GM12878 (cell line): Measurements from ENCODE around the gene KCNC2. TPM values are rescaled to one million over a fixed set of nuclear protein-coding genes. Genes with fewer than 3 reads are reported as not detected.

ENCODE experiments used
- ATAC-seq: fragments of 200-7000 bp; cut with Tn5 transposase; 3 replicates; pipeline ENCODE4 v1.9.1; 2020; ENCODE audit warnings: mild to moderate bottlenecking, moderate library complexity
- BruUV-seq: library from RNA; stranded (reverse); fragments of 400-500 nt; replicated peaks from 2 replicates; lab custom pipeline; 2021; lab: Mats Ljungman, UMichigan
- CTCF ChIA-PET: fragments of 300-600 bp; sonication (Branson Sonifier 250); formaldehyde crosslinking; extraction: SDS; loops from one replicate; lab custom pipeline; 2021; ENCODE audit warnings: inconsistent platforms; lab: Yijun Ruan, JAX
- POLR2A ChIA-PET: fragments of 350-600 bp; formaldehyde crosslinking; extraction: SDS; loops from one replicate; lab custom pipeline; 2021; ENCODE audit warnings: inconsistent platforms; lab: Charles Lee
- RAD21 ChIA-PET: fragments of 300-600 bp; sonication (Branson Sonifier 250); formaldehyde crosslinking; loops from one replicate; lab custom pipeline; 2023; ENCODE audit warnings: antibody characterized with exemption; ENCODE audit not compliant: unreplicated experiment; lab: Charles Lee
- SMC1A ChIA-PET: fragments of 300-600 bp; sonication (Branson Sonifier 250); formaldehyde crosslinking; loops from one replicate; lab custom pipeline; 2023; ENCODE audit not compliant: unreplicated experiment, uncharacterized antibody; lab: Charles Lee
- DNase-seq: peaks from one replicate; pipeline ENCODE4 v3.0.0-alpha.2; 2011; ENCODE audit warnings: low read depth, low spot score
- FAIRE-seq: peaks from 3 replicates; lab custom pipeline; 2011; peaks lifted over from hg19 to GRCh38; lab: Jason Lieb, UNC
- H2AFZ ChIP-seq: 2 replicates; pipeline ENCODE4 v1.6.0; 2011; ENCODE audit warnings: low read depth, low read length, control low read depth; ENCODE audit not compliant: control insufficient read depth
- H3K27ac ChIP-seq: 2 replicates; pipeline ENCODE4 v1.5.1; 2011; ENCODE audit warnings: control low read depth; ENCODE audit not compliant: control insufficient read depth, insufficient read depth
- H3K27me3 ChIP-seq, 2 experiments: replicated peaks in 1 of 2; 2 replicates each; pipeline versions ENCODE4 v1.6.0 to v1.6.1; 2011; ENCODE audit warnings: low read length in 1 of 2; ENCODE audit not compliant: control insufficient read depth in 2 of 2, insufficient read depth in 2 of 2
- H3K36me3 ChIP-seq, 2 experiments: 2 replicates each; pipeline ENCODE4 v1.5.1; 2011; ENCODE audit warnings: low read length in 1 of 2; ENCODE audit not compliant: control insufficient read depth in 2 of 2, insufficient read depth in 2 of 2
- H3K4me1 ChIP-seq: 2 replicates; pipeline ENCODE4 v1.6.1; 2011; ENCODE audit warnings: mild to moderate bottlenecking, low read length, moderate library complexity, mixed read lengths; ENCODE audit not compliant: control insufficient read depth, insufficient read depth
- H3K4me2 ChIP-seq: 2 replicates; pipeline ENCODE4 v1.6.0; 2011; ENCODE audit warnings: control low read depth; ENCODE audit not compliant: control insufficient read depth, insufficient read depth
- H3K4me3 ChIP-seq: fragments of 200-600 bp; sonication (generic); 2 replicates; pipeline ENCODE4 v1.5.1; 2016
- H3K79me2 ChIP-seq: 2 replicates; pipeline ENCODE4 v1.6.0; 2011; ENCODE audit warnings: low read length; ENCODE audit not compliant: control insufficient read depth, insufficient read depth
- H3K9ac ChIP-seq: 2 replicates; pipeline ENCODE4 v1.8.0; 2011; ENCODE audit warnings: low read length, control low read depth, mixed read lengths; ENCODE audit not compliant: control insufficient read depth, insufficient read depth
- H3K9me3 ChIP-seq: replicated peaks from 3 replicates; pipeline ENCODE4 v1.5.1; 2011; ENCODE audit warnings: mild to moderate bottlenecking, low read length; ENCODE audit not compliant: control insufficient read depth, insufficient read depth
- H4K20me1 ChIP-seq: 2 replicates; pipeline ENCODE4 v1.6.0; 2011; ENCODE audit not compliant: control insufficient read depth, insufficient read depth
- BMI1 ChIP-seq: fragments of 450-650 bp; IDR thresholded peaks from 2 replicates; pipeline ENCODE4 v1.6.1; 2016; ENCODE audit warnings: mild to moderate bottlenecking, moderate library complexity, borderline replicate concordance
- CBX3 ChIP-seq: fragments of 200-600 bp; sonication (generic); IDR thresholded peaks from 2 replicates; pipeline ENCODE4 v1.6.1; 2016; ENCODE audit warnings: low read depth, borderline replicate concordance
- CHD4 ChIP-seq: fragments of 200-600 bp; sonication (generic); IDR thresholded peaks from 2 replicates; pipeline ENCODE4 v1.6.1; 2016; ENCODE audit warnings: mild to moderate bottlenecking
- EP300 ChIP-seq, 2 experiments: fragments of 150-350 bp in 1 of 2; IDR thresholded peaks; 2 replicates each; pipeline ENCODE4 v1.6.1; 2011 to 2012; ENCODE audit warnings: low read depth in 2 of 2, low read length in 2 of 2, borderline replicate concordance in 1 of 2, improper control_type of control experiment in 1 of 2, inconsistent platforms in 1 of 2; ENCODE audit not compliant: control insufficient read depth in 1 of 2
- IKZF1 ChIP-seq: fragments of 450-650 bp; conservative IDR thresholded peaks from 2 replicates; pipeline ENCODE4 v1.6.1; 2017; ENCODE audit warnings: antibody characterized with exemption, mild to moderate bottlenecking
- JUND ChIP-seq: IDR thresholded peaks from 2 replicates; pipeline ENCODE4 v1.6.1; 2012; ENCODE audit warnings: low read depth, mild to moderate bottlenecking, low read length, improper control_type of control experiment, moderate library complexity
- NFXL1 ChIP-seq: fragments of 450-650 bp; IDR thresholded peaks from 2 replicates; pipeline ENCODE4 v1.6.1; 2017; ENCODE audit warnings: antibody characterized with exemption, mild to moderate bottlenecking, borderline replicate concordance
- PAX5 ChIP-seq: IDR thresholded peaks from 2 replicates; pipeline ENCODE4 v1.6.1; 2011; ENCODE audit warnings: low read depth, low read length, borderline replicate concordance
- SIN3A ChIP-seq: IDR thresholded peaks from 2 replicates; pipeline ENCODE4 v1.6.1; 2012; ENCODE audit warnings: low read depth, low read length, improper control_type of control experiment
- STAT3 ChIP-seq: IDR thresholded peaks from 2 replicates; pipeline ENCODE4 v1.6.1; 2011; ENCODE audit warnings: low read depth, low read length, improper control_type of control experiment
- SUZ12 ChIP-seq: fragments of 200-600 bp; sonication (generic); IDR thresholded peaks from one replicate; pipeline ENCODE4 v1.6.1; 2018; ENCODE audit warnings: antibody characterized with exemption, mild to moderate bottlenecking; ENCODE audit not compliant: unreplicated experiment
- TAF1 ChIP-seq: IDR thresholded peaks from 2 replicates; pipeline ENCODE4 v1.6.1; 2011; ENCODE audit warnings: mild to moderate bottlenecking, low read depth, low read length, borderline replicate concordance
- TCF12 ChIP-seq: IDR thresholded peaks from 2 replicates; pipeline ENCODE4 v1.6.1; 2011; ENCODE audit warnings: low read depth, mild to moderate bottlenecking, low read length
- TCF3 ChIP-seq: IDR thresholded peaks from 2 replicates; pipeline ENCODE4 v1.6.1; 2012; ENCODE audit warnings: low read depth, mild to moderate bottlenecking, low read length, borderline replicate concordance; ENCODE audit not compliant: insufficient read depth
- WRNIP1 ChIP-seq: IDR thresholded peaks from 2 replicates; pipeline ENCODE4 v1.6.1; 2011; ENCODE audit warnings: low read depth, low read length, improper control_type of control experiment, borderline replicate concordance
- ZZZ3 ChIP-seq: IDR thresholded peaks from 2 replicates; pipeline ENCODE4 v1.6.1; 2011; ENCODE audit warnings: low read depth; ENCODE audit not compliant: control insufficient read depth, insufficient read length
- WGBS: methylation state at CpG from one replicate; pipeline ENCODE4 v1.1.6; 2016; ENCODE audit warnings: low lambda C conversion rate; ENCODE audit not compliant: insufficient replicate concordance, insufficient coverage; ENCODE audit errors: missing lambda C conversion rate; 5-methylcytosine and 5-hydroxymethylcytosine counted together
- in situ Hi-C: fragments of 300-500 bp; cut with MboI; formaldehyde crosslinking; loops from 9 replicates; pipeline ENCODE4 v1.14.3; 2018; ENCODE audit warnings: mixed read lengths
- intact Hi-C: fragments of 100-400 bp; cut with micrococcal nuclease; formaldehyde crosslinking; loops from one replicate; pipeline ENCODE4 v1.14.2; 2022; ENCODE audit not compliant: unreplicated experiment
- polyA plus RNA-seq, 11 experiments: library from polyadenylated mRNA; depleted of rRNA in 4 of 11; unstranded in 6 of 11; stranded (reverse) in 5 of 11; fragments of >200 nt; fragmentation: Nextera tagmentation in 4 of 11; fragmentation: Illumina TruSeq in 1 of 11; extraction: Ambion mirVana in 4 of 11; extraction: Trizol in 1 of 11; gene quantifications; 1 replicate in 1 of 11; 2 replicates in 10 of 11; pipeline versions ENCODE4 v1.2.1 to v1.2.3, GENCODE V29; 2011 to 2016; ENCODE audit warnings: inconsistent platforms in 2 of 11, missing spikeins in 2 of 11, low read depth in 1 of 11
- total RNA-seq, 4 experiments: library from RNA; depleted of rRNA in 3 of 4; stranded (reverse); fragments of >200 nt in 3 of 4; fragmentation: Illumina TruSeq in 1 of 4; extraction: Trizol in 1 of 4; gene quantifications; 2 replicates each; pipeline versions ENCODE4 v1.2.1 to v1.2.3, GENCODE V29; 2013 to 2021
- TF ChIP-seq, protein P1 (sequence below): fragments of 450-650 bp; IDR thresholded peaks from 2 replicates; pipeline ENCODE4 v1.6.1; 2017; ENCODE audit warnings: low read depth, mild to moderate bottlenecking, moderate library complexity

The KCNC2 gene
- total and polyA plus RNA-seq, 10 of the 15 experiments (the other 5 are each of a cell fraction or from before 2014, with no cell fraction given), result 0.03 to 2.3 (median 0.08) TPM; not detected in 7

- ChIA-PET SMC1A (no interaction called here), POLR2A (no interaction called here), CTCF (no interaction called here), RAD21 (no interaction called here)
- intact Hi-C loops (no loop called here), in situ Hi-C loops (no loop called here)
- H3K27ac ChIP-seq, result no peak overlapping the region
- no peaks in the 10 kb centered on the region for H3K9me3 ChIP-seq
- no peak overlapping the region for H2AFZ ChIP-seq
- no peaks in the 10 kb centered on the region for H3K79me2 ChIP-seq
- TF ChIP-seq TCF3 (no peak), IKZF1 (no peak), SIN3A (no peak), NFXL1 (no peak), TAF1 (no peak), STAT3 (no peak), WRNIP1 (no peak), JUND (no peak), BMI1 (no peak), CHD4 (no peak), TCF12 (no peak), ZZZ3 (no peak), EP300 (IDR thresholded peaks at IDR 0.05; ENCODE audit: borderline replicate concordance in 1 of 2, control insufficient read depth in 1 of 2, low read depth in 2 of 2, low read length in 2 of 2) (no peak), SUZ12 (no peak), PAX5 (no peak), CBX3 (no peak)
- TF ChIP-seq, protein P1, sequence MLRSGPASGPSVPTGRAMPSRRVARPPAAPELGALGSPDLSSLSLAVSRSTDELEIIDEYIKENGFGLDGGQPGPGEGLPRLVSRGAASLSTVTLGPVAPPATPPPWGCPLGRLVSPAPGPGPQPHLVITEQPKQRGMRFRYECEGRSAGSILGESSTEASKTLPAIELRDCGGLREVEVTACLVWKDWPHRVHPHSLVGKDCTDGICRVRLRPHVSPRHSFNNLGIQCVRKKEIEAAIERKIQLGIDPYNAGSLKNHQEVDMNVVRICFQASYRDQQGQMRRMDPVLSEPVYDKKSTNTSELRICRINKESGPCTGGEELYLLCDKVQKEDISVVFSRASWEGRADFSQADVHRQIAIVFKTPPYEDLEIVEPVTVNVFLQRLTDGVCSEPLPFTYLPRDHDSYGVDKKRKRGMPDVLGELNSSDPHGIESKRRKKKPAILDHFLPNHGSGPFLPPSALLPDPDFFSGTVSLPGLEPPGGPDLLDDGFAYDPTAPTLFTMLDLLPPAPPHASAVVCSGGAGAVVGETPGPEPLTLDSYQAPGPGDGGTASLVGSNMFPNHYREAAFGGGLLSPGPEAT, result no peak
- no peak overlapping the region for H3K4me3 ChIP-seq
- no peak overlapping the region for H3K4me2 ChIP-seq
- no peaks in the 10 kb centered on the region for H4K20me1 ChIP-seq
- no peak for ATAC-seq
- H3K36me3 ChIP-seq, result no peaks in the 10 kb centered on the region
- no peak overlapping the region for H3K9ac ChIP-seq
- no TSS peak for BruUV-seq
- H3K4me1 ChIP-seq, result no peaks in the 10 kb centered on the region
- DNase-seq, result no peak
- WGBS, result 45% methylated on average over 4 of the region's 4 CpGs
- no peaks in the 10 kb centered on the region for H3K27me3 ChIP-seq
- no peak for FAIRE-seq
Measured at GRCh38 chr12:75183967-75184366, 25.7 kb downstream of the KCNC2 start.
